Nephron progenitor cell (in vitro differentiated cells): ENCODE measurements around the gene GAPT.
"Not testable (repeated sequence)": the region's sequence is repeated elsewhere in the genome, so short reads cannot be mapped to it uniquely, and the experiment has no call there.

ENCODE experiments used
- DNase-seq: peaks from one replicate; pipeline ENCODE4 v3.0.0; 2021
- H3K27ac Mint-ChIP-seq: 2 replicates; pipeline ENCODE4 v1.8.0; 2021; ENCODE audit warnings: mild to moderate bottlenecking, moderate library complexity, mixed read lengths
- H3K27me3 Mint-ChIP-seq: 2 replicates; pipeline ENCODE4 v1.8.0; 2021; ENCODE audit warnings: mild to moderate bottlenecking, low read depth, mixed read lengths; ENCODE audit not compliant: poor library complexity
- H3K36me3 Mint-ChIP-seq: 2 replicates; pipeline ENCODE4 v1.8.0; 2021; ENCODE audit warnings: low read depth, mixed read lengths
- H3K4me1 Mint-ChIP-seq: 2 replicates; pipeline ENCODE4 v1.8.0; 2021; ENCODE audit warnings: mixed read lengths
- H3K4me3 Mint-ChIP-seq: 2 replicates; pipeline ENCODE4 v1.8.0; 2021; ENCODE audit warnings: mild to moderate bottlenecking, moderate library complexity, mixed read lengths
- H3K9me3 Mint-ChIP-seq: 2 replicates; pipeline ENCODE4 v1.8.0; 2021; ENCODE audit warnings: mild to moderate bottlenecking, moderate library complexity, mixed read lengths
- CTCF ChIP-seq: fragments of 200-600 bp; sonication (generic); IDR thresholded peaks from 2 replicates; pipeline ENCODE4 v1.5.0; 2021; ENCODE audit warnings: antibody characterized with exemption

The GAPT gene

GRCh38 chr5:58507715-58508114 lies 16.5 kb downstream of the GAPT start:
- Mint-ChIP-seq H3K4me1 (no peaks in the 10 kb centered on the region), H3K36me3 (no peaks in the 10 kb centered on the region), H3K4me3 (no peak overlapping the region), H3K27me3 (peaks cover 16% of the 10 kb centered on the region), H3K27ac (no peak overlapping the region), H3K9me3 (peaks cover 3% of the 10 kb centered on the region)
- no peak for DNase-seq
- TF ChIP-seq CTCF, result no peak

- no peak for TF ChIP-seq CTCF
- Mint-ChIP-seq H3K36me3 (peaks cover 5% of the 10 kb centered on the region), H3K9me3 (peaks cover 68% of the 10 kb centered on the region), H3K27ac (no peak overlapping the region), H3K27me3 (peaks cover 6% of the 10 kb centered on the region), H3K4me3 (no peak overlapping the region), H3K4me1 (no peaks in the 10 kb centered on the region)
- no peak for DNase-seq
Observed at GRCh38 chr5:58517198-58517597, 26.0 kb downstream of the GAPT start.

- Mint-ChIP-seq H3K4me3 (no peak overlapping the region), H3K27me3 (peaks cover 2% of the 10 kb centered on the region), H3K9me3 (peaks cover 8% of the 10 kb centered on the region), H3K36me3 (no peaks in the 10 kb centered on the region), H3K27ac (no peak overlapping the region), H3K4me1 (no peaks in the 10 kb centered on the region)
- no peak for TF ChIP-seq CTCF
- DNase-seq, result no peak
Observed at GRCh38 chr5:58523956-58524355, 32.7 kb downstream of the GAPT start.

- Mint-ChIP-seq H3K9me3 (peaks cover 2% of the 10 kb centered on the region), H3K27me3 (peaks cover under 1% of the 10 kb centered on the region), H3K27ac (no peak overlapping the region), H3K36me3 (no peaks in the 10 kb centered on the region), H3K4me1 (no peaks in the 10 kb centered on the region), H3K4me3 (no peak overlapping the region)
- TF ChIP-seq CTCF, result no peak
- DNase-seq, result no peak
Observed at GRCh38 chr5:58524571-58524970, 33.3 kb downstream of the GAPT start.

DNA sequence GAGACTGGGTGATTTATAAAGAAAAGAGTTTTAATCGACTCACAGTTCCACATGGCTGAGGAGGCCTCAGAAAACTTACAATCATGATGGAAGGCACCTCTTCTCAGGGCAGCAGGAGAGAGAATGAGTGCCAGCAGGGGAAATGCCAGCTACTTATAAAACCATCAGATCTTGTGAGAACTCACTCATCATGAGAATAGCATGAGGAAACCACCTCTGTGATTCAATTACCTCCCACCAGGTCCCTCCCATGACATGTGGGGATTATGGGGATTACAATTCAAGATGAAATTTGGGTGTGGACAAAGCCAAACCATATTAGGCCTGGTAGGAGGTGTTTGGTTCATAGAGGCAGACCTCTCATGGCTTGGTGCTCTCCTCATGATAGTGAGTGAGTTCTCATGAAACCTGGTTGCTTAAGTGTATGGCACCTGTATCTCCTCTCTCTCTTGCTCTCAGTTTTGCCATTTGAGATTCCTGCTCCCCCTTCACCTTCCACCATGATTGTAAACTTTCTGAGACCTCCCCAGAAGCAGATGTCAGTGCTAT lies 39.8 kb downstream of the GAPT start:
- peaks cover 9% of the 10 kb centered on the region for H3K9me3 Mint-ChIP-seq
- peaks cover 7% of the 10 kb centered on the region for H3K27me3 Mint-ChIP-seq
- H3K36me3 Mint-ChIP-seq, result no peaks in the 10 kb centered on the region
- H3K4me1 Mint-ChIP-seq, result no peaks in the 10 kb centered on the region
- DNase-seq, result no peak
- TF ChIP-seq CTCF, result no peak
- no peak overlapping the region for H3K4me3 Mint-ChIP-seq
- no peak overlapping the region for H3K27ac Mint-ChIP-seq

- H3K36me3 Mint-ChIP-seq, H3K27me3 Mint-ChIP-seq, H3K4me3 Mint-ChIP-seq, DNase-seq, H3K27ac Mint-ChIP-seq, H3K4me1 Mint-ChIP-seq: not testable (repeated sequence)
- H3K9me3 Mint-ChIP-seq, result peaks cover 40% of the 10 kb centered on the region
Observed at GRCh38 chr5:58541935-58542334, 50.7 kb downstream of the GAPT start.
